Choroid plexus epithelial cell (primary cell): ENCODE results near the gene TRPC4AP.

ENCODE experiments used
- DNase-seq: peaks from one replicate; pipeline ENCODE4 v3.0.0-alpha.2; 2010; ENCODE audit warnings: low read depth
- H3K4me3 ChIP-seq: 2 replicates; pipeline ENCODE4 v1.5.1; 2011; ENCODE audit warnings: low read depth, mild to moderate bottlenecking, control low read depth, low read length, moderate library complexity
- CTCF ChIP-seq: conservative IDR thresholded peaks from 2 replicates; pipeline ENCODE4 v1.5.1; 2011; ENCODE audit warnings: low read depth, mild to moderate bottlenecking, control low read depth, inconsistent platforms, low read length, moderate library complexity

TRPC4AP gene

GRCh38 chr20:35066194-35066593 is 26.4 kb downstream of the TRPC4AP start:
- H3K4me3 ChIP-seq, result no peak overlapping the region
- no peak for DNase-seq
- TF ChIP-seq CTCF, result no peak

- no peak for TF ChIP-seq CTCF
- no peak for DNase-seq
- no peak overlapping the region for H3K4me3 ChIP-seq
Observed at GRCh38 chr20:35065181-35065580, 27.4 kb downstream of the TRPC4AP start.

GRCh38 chr20:35063168-35063567 is 29.4 kb downstream of the TRPC4AP start:
- DNase-seq, result no peak
- no peak overlapping the region for H3K4me3 ChIP-seq
- no peak for TF ChIP-seq CTCF

- no peak overlapping the region for H3K4me3 ChIP-seq
- TF ChIP-seq CTCF, result no peak
- DNase-seq, result no peak
Observed at GRCh38 chr20:35062478-35062877, 30.1 kb downstream of the TRPC4AP start.

GRCh38 chr20:35060168-35060567 is 32.4 kb downstream of the TRPC4AP start:
- no peak overlapping the region for H3K4me3 ChIP-seq
- TF ChIP-seq CTCF, result no peak
- no peak for DNase-seq

GRCh38 chr20:35059612-35060011 is 33.0 kb downstream of the TRPC4AP start:
- DNase-seq, result no peak
- no peak overlapping the region for H3K4me3 ChIP-seq
- no peak for TF ChIP-seq CTCF

GRCh38 chr20:35059110-35059509 is 33.5 kb downstream of the TRPC4AP start:
- H3K4me3 ChIP-seq, result no peak overlapping the region
- no peak for DNase-seq
- TF ChIP-seq CTCF, result no peak
